Hepatocyte (in vitro differentiated cells): ENCODE measurements around the gene ARL16.

Experiments used
- CTCF ChIP-seq: fragments of 200-600 bp; sonication (generic); IDR thresholded peaks from 2 replicates; pipeline ENCODE4 v1.5.1; 2016; ENCODE audit warnings: antibody characterized with exemption, mild to moderate bottlenecking; ENCODE audit not compliant: poor library complexity
- EZH2 ChIP-seq: fragments of 200-600 bp; sonication (generic); IDR thresholded peaks from 2 replicates; pipeline ENCODE4 v1.6.1; 2016; ENCODE audit warnings: antibody characterized with exemption, mild to moderate bottlenecking, borderline replicate concordance

- TF ChIP-seq CTCF (no peak), EZH2 (no peak)
Observed at GRCh38 chr17:81697261-81698044, 13.9 kb upstream of the ARL16 start.
